GM19324 (cell line): ENCODE results near the gene PTPRG.
"Not testable (repeated sequence)": the region's sequence is repeated elsewhere in the genome, so short reads cannot be mapped to it uniquely, and the experiment has no call there.

Experiments
- ATAC-seq: cut with Tn5 transposase; IDR thresholded peaks from one replicate; pipeline ENCODE4 v1.9.1; 2021; ENCODE audit warnings: mild to moderate bottlenecking, moderate library complexity; ENCODE audit not compliant: unreplicated experiment, low FRiP score

Gene PTPRG

GRCh38 chr3:61561374-61562041 is at the start of gene PTPRG:
Gene PTPRG, plus strand, starts transcription at chr3:61561571. Its CDS starts 717 bp downstream, at chr3:61562288.
- ATAC-seq: peak; percentile 42

- ATAC-seq: no peak
Observed at GRCh38 chr3:61518590-61518989, 42.8 kb upstream of the PTPRG start.

GRCh38 chr3:61520966-61521628 is 40.3 kb upstream of the PTPRG start:
- ATAC-seq: peak; percentile 68

GRCh38 chr3:61522060-61522459 is 39.3 kb upstream of the PTPRG start:
- ATAC-seq: no peak

- ATAC-seq: no peak
Observed at GRCh38 chr3:61522626-61523025, 38.7 kb upstream of the PTPRG start.

- no peak for ATAC-seq
Observed at GRCh38 chr3:61524933-61525332, 36.4 kb upstream of the PTPRG start.

- ATAC-seq: no peak
Observed at GRCh38 chr3:61526308-61526707, 35.1 kb upstream of the PTPRG start.

GRCh38 chr3:61527011-61527410 is 34.4 kb upstream of the PTPRG start:
- ATAC-seq: no peak

GRCh38 chr3:61530355-61530754 is 31.0 kb upstream of the PTPRG start:
- ATAC-seq: no peak

GRCh38 chr3:61531528-61531927 is 29.8 kb upstream of the PTPRG start:
- ATAC-seq: no peak

- no peak for ATAC-seq
Observed at GRCh38 chr3:61532739-61533500, 28.5 kb upstream of the PTPRG start.

GRCh38 chr3:61535826-61536225 is 25.5 kb upstream of the PTPRG start:
- ATAC-seq: no peak

GRCh38 chr3:61537366-61537765 is 24.0 kb upstream of the PTPRG start:
- ATAC-seq: no peak

- ATAC-seq: no peak
Observed at GRCh38 chr3:61538486-61538885, 22.9 kb upstream of the PTPRG start.

- ATAC-seq: no peak
Observed at GRCh38 chr3:61541694-61542093, 19.7 kb upstream of the PTPRG start.

- no peak for ATAC-seq
Observed at GRCh38 chr3:61545716-61546115, 15.7 kb upstream of the PTPRG start.

GRCh38 chr3:61547625-61548024 is 13.7 kb upstream of the PTPRG start:
- no peak for ATAC-seq

- not testable (repeated sequence) for ATAC-seq
Observed at GRCh38 chr3:61552704-61553103, 8.7 kb upstream of the PTPRG start.

GRCh38 chr3:61559136-61559731 is 2.1 kb upstream of the PTPRG start:
- ATAC-seq: no peak

GRCh38 chr3:61560517-61561373 is 626 bp upstream of the PTPRG start:
- peak; percentile 6 for ATAC-seq
